ENCODE data around the gene BLM. TPM values are rescaled to one million over a fixed set of nuclear protein-coding genes. Genes with fewer than 3 reads are reported as not detected.

Gene BLM
- total and polyA plus RNA-seq, 8 donors: 0.12 to 1.1 (median 0.65) TPM; not detected in 1

DNA sequence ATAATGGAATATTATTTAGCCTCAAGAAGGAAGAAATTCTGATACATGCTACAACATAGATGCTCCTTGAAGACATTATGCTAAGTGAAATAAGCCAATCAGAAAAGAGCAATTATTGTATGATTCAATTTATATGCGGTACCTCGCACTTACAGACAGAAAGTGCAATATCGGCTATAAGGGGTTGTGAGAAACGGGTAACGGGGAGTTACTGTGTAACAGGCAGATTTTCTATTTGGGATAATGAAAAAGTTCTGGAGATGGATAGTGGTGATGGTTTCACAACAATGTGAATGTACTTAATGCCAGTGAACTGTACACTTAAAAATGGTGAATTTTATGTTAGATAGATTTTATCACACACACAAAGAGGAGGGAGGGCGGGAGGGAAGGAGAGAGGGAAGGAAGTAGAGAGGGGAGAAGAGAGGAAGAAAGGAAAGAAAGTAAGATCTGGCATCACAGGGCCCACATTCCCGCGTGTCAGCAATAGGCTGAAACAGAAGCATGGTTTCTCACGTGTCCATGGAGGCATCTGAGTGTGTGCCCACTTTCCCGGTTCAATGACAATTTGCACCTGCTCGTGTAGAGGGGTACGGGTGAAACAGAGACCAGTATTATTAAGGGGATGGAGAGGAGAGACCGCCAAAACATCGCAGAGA, 700 bp upstream of the BLM start:
- intact Hi-C loops (cut with DNase I): no loop called here
- no peak for DNase-seq
- H3K4me1 ChIP-seq: peaks cover 4 to 8% (median 8%) of the 10 kb centered on the region in 3 donors

DNA sequence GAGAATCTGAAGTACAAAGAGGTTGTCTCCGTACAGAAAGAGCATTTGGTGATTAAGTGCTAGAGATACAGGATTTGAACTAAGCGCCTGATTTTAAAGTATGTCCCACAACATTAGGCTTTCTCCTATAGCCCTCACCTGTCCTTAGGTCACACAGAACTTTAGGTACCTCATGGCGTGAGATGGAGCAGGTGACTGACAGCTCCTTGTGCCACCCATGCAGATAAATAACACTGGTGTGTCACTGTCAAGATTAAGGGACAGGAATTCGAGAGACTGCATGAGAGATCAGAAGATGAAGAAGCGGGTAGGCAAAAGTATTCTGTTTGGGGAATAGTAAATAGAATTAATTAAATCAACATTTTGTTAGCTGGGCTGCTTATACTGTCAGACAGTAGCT, 1.1 kb downstream of the BLM start:
- intact Hi-C loops (cut with DNase I): no loop called here
- FAIRE-seq: no peak

More for the DNA sequence above, 700 bp upstream of the BLM start:
- Histone ChIP-seq H3K27me3 (no peaks in the 10 kb centered on the region), H3K9me3 (no peaks in the 10 kb centered on the region), H3K36me3 (no peaks in the 10 kb centered on the region), H3K4me3 (peak overlapping the region; percentile 43 to 75 (median 60)), H3K27ac (peak overlapping the region; percentile 53 to 87 (median 83))
- peak in 2 of 4 donors; percentile 7 to 40 for ATAC-seq
- FAIRE-seq: no peak
- 12 to 13% methylated on average over 14 of the region's 14 CpGs for WGBS, 2 donors
- TF ChIP-seq, protein P1, sequence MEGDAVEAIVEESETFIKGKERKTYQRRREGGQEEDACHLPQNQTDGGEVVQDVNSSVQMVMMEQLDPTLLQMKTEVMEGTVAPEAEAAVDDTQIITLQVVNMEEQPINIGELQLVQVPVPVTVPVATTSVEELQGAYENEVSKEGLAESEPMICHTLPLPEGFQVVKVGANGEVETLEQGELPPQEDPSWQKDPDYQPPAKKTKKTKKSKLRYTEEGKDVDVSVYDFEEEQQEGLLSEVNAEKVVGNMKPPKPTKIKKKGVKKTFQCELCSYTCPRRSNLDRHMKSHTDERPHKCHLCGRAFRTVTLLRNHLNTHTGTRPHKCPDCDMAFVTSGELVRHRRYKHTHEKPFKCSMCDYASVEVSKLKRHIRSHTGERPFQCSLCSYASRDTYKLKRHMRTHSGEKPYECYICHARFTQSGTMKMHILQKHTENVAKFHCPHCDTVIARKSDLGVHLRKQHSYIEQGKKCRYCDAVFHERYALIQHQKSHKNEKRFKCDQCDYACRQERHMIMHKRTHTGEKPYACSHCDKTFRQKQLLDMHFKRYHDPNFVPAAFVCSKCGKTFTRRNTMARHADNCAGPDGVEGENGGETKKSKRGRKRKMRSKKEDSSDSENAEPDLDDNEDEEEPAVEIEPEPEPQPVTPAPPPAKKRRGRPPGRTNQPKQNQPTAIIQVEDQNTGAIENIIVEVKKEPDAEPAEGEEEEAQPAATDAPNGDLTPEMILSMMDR (IDR thresholded peaks at IDR 0.05): no peak

DNA sequence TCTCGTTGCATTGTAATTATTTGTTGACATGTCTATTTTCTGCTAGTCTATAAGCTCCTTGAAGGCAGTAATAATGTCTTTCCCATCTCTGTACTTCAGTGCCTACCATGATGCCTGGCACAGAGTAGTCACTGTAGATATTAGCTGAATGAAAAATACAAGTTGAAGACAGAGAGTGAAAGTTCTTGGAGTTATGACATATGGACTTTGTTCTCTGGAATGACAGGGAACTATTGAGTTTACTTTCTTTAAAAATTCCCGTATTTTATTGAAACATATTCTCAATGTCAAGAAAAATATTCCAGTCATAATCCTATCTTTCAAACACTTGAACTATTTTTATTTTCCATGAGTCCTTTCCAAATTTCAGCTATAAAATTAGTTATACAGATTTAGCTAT, 3.0 kb downstream of the BLM start:
- DNase-seq: no peak

More for the DNA sequence above, 1.1 kb downstream of the BLM start:
- no peak for ATAC-seq
- Histone ChIP-seq H3K27ac (no peak overlapping the region), H3K27me3 (no peaks in the 10 kb centered on the region), H3K4me1 (peaks cover 4 to 8% (median 8%) of the 10 kb centered on the region in 3 donors), H3K36me3 (no peaks in the 10 kb centered on the region), H3K9me3 (no peaks in the 10 kb centered on the region), H3K4me3 (no peak overlapping the region)
- WGBS, 2 donors: 39 to 46% methylated on average over 5 of the region's 5 CpGs
- TF ChIP-seq, protein P1 (IDR thresholded peaks at IDR 0.05): no peak
- no peak for DNase-seq

GRCh38 chr15:90729261-90729660, 12.1 kb downstream of the BLM start:
- no peaks in the 10 kb centered on the region for H3K4me1 ChIP-seq
- ATAC-seq: no peak
- no peak for FAIRE-seq
- TF ChIP-seq, protein P1 (IDR thresholded peaks at IDR 0.05): no peak
- no peak for DNase-seq
- no peak overlapping the region for H3K4me3 ChIP-seq
- intact Hi-C loops (cut with DNase I): no loop called here
- 95 to 96% methylated on average over 3 of the region's 3 CpGs for WGBS, 2 donors
- H3K27ac ChIP-seq: no peak overlapping the region
- H3K9me3 ChIP-seq: no peaks in the 10 kb centered on the region
- no peaks in the 10 kb centered on the region for H3K27me3 ChIP-seq
- H3K36me3 ChIP-seq: no peaks in the 10 kb centered on the region

More for the DNA sequence above, 3.0 kb downstream of the BLM start:
- Histone ChIP-seq H3K9me3 (no peaks in the 10 kb centered on the region), H3K36me3 (no peaks in the 10 kb centered on the region), H3K27me3 (no peaks in the 10 kb centered on the region), H3K27ac (no peak overlapping the region), H3K4me1 (peaks cover 4 to 8% (median 8%) of the 10 kb centered on the region in 3 donors), H3K4me3 (no peak overlapping the region)
- TF ChIP-seq, protein P1 (IDR thresholded peaks at IDR 0.05): no peak
- FAIRE-seq (no peak), ATAC-seq (no peak)
- 46 to 49% methylated on average over 2 of the region's 2 CpGs for WGBS, 2 donors
- intact Hi-C loops (cut with DNase I): no loop called here

- no peaks in the 10 kb centered on the region for H3K9me3 ChIP-seq
- no peaks in the 10 kb centered on the region for H3K27me3 ChIP-seq
- 94 to 97% methylated on average over 6 of the region's 6 CpGs for WGBS, 2 donors
- no peak for DNase-seq
- no peak overlapping the region for H3K27ac ChIP-seq
- ATAC-seq: no peak
- no peaks in the 10 kb centered on the region for H3K4me1 ChIP-seq
- TF ChIP-seq, protein P1 (IDR thresholded peaks at IDR 0.05): no peak
- no peak for FAIRE-seq
- H3K36me3 ChIP-seq: no peaks in the 10 kb centered on the region
- intact Hi-C loops (cut with DNase I): no loop called here
- H3K4me3 ChIP-seq: no peak overlapping the region
These were observed 13.1 kb downstream of the BLM start for GRCh38 chr15:90730290-90730689.

Measured in pancreas (tissue), 10 donors.